ENCODE data around the gene RPS15. TPM values are rescaled to one million over a fixed set of nuclear protein-coding genes. Genes with fewer than 3 reads are reported as not detected.

The RPS15 gene
- total and polyA plus RNA-seq, 2 of the 13 experiments (the other 11 are each of a cell fraction or from before 2014, with no cell fraction given): 695 to 1,411 TPM

GRCh38 chr19:1400281-1401137, 37.7 kb upstream of the RPS15 start (continued):
- no peak for TF ChIP-seq FUBP1 (CRISPR knock-in tag; IDR thresholded peaks at IDR 0.05; ENCODE audit: borderline replicate concordance)
- TF ChIP-seq ZBTB21 (CRISPR knock-in tag; IDR thresholded peaks at IDR 0.05): no peak; the same call in 1 of the 2 replicates
- TF ChIP-seq SRSF9 (IDR thresholded peaks at IDR 0.05; ENCODE audit: borderline replicate concordance, insufficient read depth, low read depth, low read length, poor library complexity, severe bottlenecking): no peak
- TF ChIP-seq ATF1 (CRISPR knock-in tag; IDR thresholded peaks at IDR 0.05): no peak
- TF ChIP-seq ZNF577 (CRISPR knock-in tag; IDR thresholded peaks at IDR 0.05; ENCODE audit: borderline replicate concordance, low read depth): no peak
- no peak; the same call in 1 of the 2 replicates for TF ChIP-seq ZNF138 (CRISPR knock-in tag; IDR thresholded peaks at IDR 0.05; ENCODE audit: low read depth)
- TF ChIP-seq ISX (CRISPR knock-in tag; conservative IDR thresholded peaks at IDR 0.05): no peak
- TF ChIP-seq ZNF550 (CRISPR knock-in tag; IDR thresholded peaks at IDR 0.05; ENCODE audit: borderline replicate concordance): no peak
- peak; percentile 47; the same call in 1 of the 2 replicates for TF ChIP-seq PHF20 (CRISPR knock-in tag; IDR thresholded peaks at IDR 0.05)
- peak; percentile 23; the same call in 1 of the 2 replicates for TF ChIP-seq HMG20A (CRISPR knock-in tag; IDR thresholded peaks at IDR 0.05; ENCODE audit: borderline replicate concordance)
- no peak for TF ChIP-seq ZHX2 (IDR thresholded peaks at IDR 0.05; ENCODE audit: low read depth)
- TF ChIP-seq ZHX2 (CRISPR knock-in tag; IDR thresholded peaks at IDR 0.05; ENCODE audit: borderline replicate concordance): no peak
- peak; percentile 63; the same call in 1 of the 2 replicates for TF ChIP-seq DR1 (CRISPR knock-in tag; IDR thresholded peaks at IDR 0.05)
- no peak for TF ChIP-seq GTF3A (CRISPR knock-in tag; conservative IDR thresholded peaks at IDR 0.05)
- no peak; the same call in 1 of the 2 replicates for TF ChIP-seq BRD4 (CRISPR knock-in tag; IDR thresholded peaks at IDR 0.05)
- no peak for TF ChIP-seq SMC3 (IDR thresholded peaks at IDR 0.05; ENCODE audit: low read length)
- TF ChIP-seq CTCF (CRISPR knock-in tag; IDR thresholded peaks at IDR 0.05): 0 out of 2 replicates have a peak, but pooled peaks have one; percentile 7
